Transverse colon (tissue), 4 donors: Measurements from ENCODE around the gene CLOCK. TPM values are rescaled to one million over a fixed set of nuclear protein-coding genes. Genes with fewer than 3 reads are reported as not detected.

ENCODE experiments used
- DNase-seq: peaks from one replicate; pipeline ENCODE4 v3.0.0-alpha.2; 2019
- H3K27ac ChIP-seq, 4 donors: fragments of 200-600 bp; sonication (generic); 2 replicates each; pipeline ENCODE4 v1.5.1; 2016 to 2018; ENCODE audit warnings: inconsistent platforms in 4 of 4
- H3K27me3 ChIP-seq: fragments of 200-600 bp; sonication (generic); 2 replicates; pipeline ENCODE4 v1.5.1; 2017; ENCODE audit warnings: inconsistent platforms
- H3K36me3 ChIP-seq, 4 donors: fragments of 200-600 bp; sonication (generic); 2 replicates each; pipeline ENCODE4 v1.5.1; 2017 to 2019; ENCODE audit warnings: inconsistent platforms in 4 of 4
- H3K4me1 ChIP-seq, 4 donors: fragments of 200-600 bp; sonication (generic); 2 replicates each; pipeline ENCODE4 v1.5.1; 2017 to 2020; ENCODE audit warnings: inconsistent platforms in 4 of 4
- H3K4me3 ChIP-seq, 4 donors: fragments of 200-600 bp; sonication (generic); 1 replicate in 1 of 4; 2 replicates in 3 of 4; pipeline versions ENCODE4 v1.5.1 to v1.6.1; 2017 to 2019; ENCODE audit warnings: inconsistent platforms in 4 of 4
- H3K9me3 ChIP-seq, 2 donors: fragments of 200-600 bp; sonication (generic); 2 replicates each; pipeline ENCODE4 v1.5.1; 2017 to 2019; ENCODE audit warnings: inconsistent platforms in 2 of 2
- CTCF ChIP-seq, 5 experiments: fragments of 200-600 bp in 3 of 5; fragments of 450-650 bp in 2 of 5; sonication (generic) in 3 of 5; IDR thresholded peaks; 1 replicate in 2 of 5; 2 replicates in 3 of 5; pipeline ENCODE4 v1.5.1; 2016 to 2017; ENCODE audit warnings: antibody characterized with exemption in 5 of 5, inconsistent platforms in 3 of 5, mild to moderate bottlenecking in 2 of 5, moderate library complexity in 1 of 5
- EP300 ChIP-seq: sonication (generic); formaldehyde crosslinking; IDR thresholded peaks from one replicate; pipeline ENCODE4 v1.6.1; 2017; ENCODE audit warnings: antibody characterized with exemption, low read depth
- POLR2A ChIP-seq: fragments of 450-650 bp; IDR thresholded peaks from one replicate; pipeline ENCODE4 v1.6.1; 2016; ENCODE audit warnings: antibody characterized with exemption, mild to moderate bottlenecking, moderate library complexity
- POLR2AphosphoS5 ChIP-seq, 3 donors: sonication (generic); formaldehyde crosslinking; IDR thresholded peaks; one replicate each; pipeline ENCODE4 v1.6.1; 2016; ENCODE audit warnings: antibody characterized with exemption in 3 of 3
- WGBS, 2 donors: methylation state at CpG; one replicate each; pipeline ENCODE4 v1.1.5; 2018; ENCODE audit warnings: low coverage in 1 of 2; 5-methylcytosine and 5-hydroxymethylcytosine counted together
- in situ Hi-C, 4 donors: fragments of 200-750 bp; cut with MboI; loops; one replicate each; pipeline versions ENCODE4 v1.15.0 to v1.15.1; 2017; ENCODE audit warnings: low sequenced_read_pairs in 3 of 4, low pct_ligation_motif_present in 1 of 4, low pct_unique_long_range_greater_than_20kb in 1 of 4
- intact Hi-C: fragments of 100-400 bp; cut with DNase I; formaldehyde crosslinking; loops from one replicate; pipeline ENCODE4 v1.15.1; 2023; ENCODE audit warnings: low total_unique reads
- total RNA-seq, 4 donors: library from RNA; depleted of rRNA; stranded (reverse); fragments of >200 nt; gene quantifications; one replicate each; pipeline ENCODE4 v1.1.0, GENCODE V29; 2016

CLOCK gene
- total RNA-seq, 4 donors from 2014 or later = 6.7 to 19.7 (median 16.9) TPM

GRCh38 chr4:55545641-55546505 lies 836 bp downstream of the CLOCK start:
- in situ Hi-C loops = loop anchor here in 1 of 4 donors (25.0 kb wide), 1 partner anchor 209 kb away; the partner anchor contains the start of gene SRD5A3
- intact Hi-C loops = loop anchor here (5.0 kb wide), 1 partner anchor 199 kb away; the partner anchor contains the start of gene SRD5A3
- Histone ChIP-seq H3K4me1 (peaks cover 0 to 29% (median 19%) of the 10 kb centered on the region in 4 donors), H3K9me3 (no peaks in the 10 kb centered on the region), H3K27ac (peak overlapping the region; percentile 97 to 100 (median 98)), H3K27me3 (no peaks in the 10 kb centered on the region), H3K4me3 (peak overlapping the region; percentile 72 to 97 (median 90)), H3K36me3 (no peaks in the 10 kb centered on the region)
- WGBS, 2 donors = 0% methylated on average over 71 of the region's 87 CpGs; no CpG with 5 or more reads in 1 of the 2 donors
- TF ChIP-seq POLR2A (peak; percentile 36), CTCF (IDR thresholded peaks at IDR 0.05) (no peak), EP300 (no peak), POLR2AphosphoS5 (IDR thresholded peaks at IDR 0.05) (peak in 2 of 3 donors; percentile 34 to 59)
- peak; percentile 80 for DNase-seq

- intact Hi-C loops (loop anchor here (5.0 kb wide), 1 partner anchor 198 kb away; the partner anchor contains the start of gene SRD5A3), in situ Hi-C loops (loop anchor here in 1 of 4 donors (25.0 kb wide), 1 partner anchor 208 kb away; the partner anchor contains the start of gene SRD5A3)
- Histone ChIP-seq H3K27ac (peak overlapping the region; percentile 97 to 100 (median 98)), H3K9me3 (no peaks in the 10 kb centered on the region), H3K4me3 (peak overlapping the region; percentile 72 to 97 (median 90)), H3K36me3 (no peaks in the 10 kb centered on the region), H3K4me1 (peaks cover 0 to 29% (median 19%) of the 10 kb centered on the region in 4 donors), H3K27me3 (no peaks in the 10 kb centered on the region)
- WGBS, 2 donors = 8 to 9% methylated on average over 4 to 6 of the region's 6 CpGs
- TF ChIP-seq POLR2AphosphoS5 (IDR thresholded peaks at IDR 0.05) = no peak
- TF ChIP-seq POLR2A = no peak
- no peak for TF ChIP-seq CTCF (IDR thresholded peaks at IDR 0.05)
- TF ChIP-seq EP300 = no peak
- DNase-seq = no peak
Observed at GRCh38 chr4:55545151-55545550, 1.6 kb downstream of the CLOCK start.

DNA sequence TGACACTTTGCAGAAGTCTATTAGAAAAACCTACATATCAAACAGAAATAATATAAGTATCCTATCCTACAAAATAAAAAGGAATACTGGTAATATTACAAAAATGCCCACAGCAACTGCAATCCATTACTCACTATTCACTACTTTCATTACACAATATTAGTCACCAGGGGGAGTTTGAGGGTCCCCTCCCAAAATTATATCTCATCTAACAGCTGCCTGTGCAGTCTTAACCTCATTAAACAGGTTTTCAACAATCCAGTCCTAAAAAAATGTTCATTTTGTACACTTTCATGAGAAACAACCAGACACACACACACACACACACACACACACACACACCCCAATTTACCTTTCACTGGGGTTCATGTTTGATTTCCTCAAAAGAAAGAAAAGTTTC lies 2.9 kb downstream of the CLOCK start:
- in situ Hi-C loops = loop anchor here in 1 of 4 donors (25.0 kb wide), 1 partner anchor 207 kb away; the partner anchor contains the start of gene SRD5A3
- no peak for DNase-seq
- Histone ChIP-seq H3K36me3 (no peaks in the 10 kb centered on the region), H3K4me1 (peaks cover 0 to 29% (median 19%) of the 10 kb centered on the region in 4 donors), H3K9me3 (no peaks in the 10 kb centered on the region), H3K27me3 (no peaks in the 10 kb centered on the region), H3K27ac (no peak overlapping the region), H3K4me3 (no peak overlapping the region)
- intact Hi-C loops = no loop called here
- no peak for TF ChIP-seq POLR2A
- no peak for TF ChIP-seq POLR2AphosphoS5 (IDR thresholded peaks at IDR 0.05)
- no peak for TF ChIP-seq EP300
- no peak for TF ChIP-seq CTCF (IDR thresholded peaks at IDR 0.05)

DNA sequence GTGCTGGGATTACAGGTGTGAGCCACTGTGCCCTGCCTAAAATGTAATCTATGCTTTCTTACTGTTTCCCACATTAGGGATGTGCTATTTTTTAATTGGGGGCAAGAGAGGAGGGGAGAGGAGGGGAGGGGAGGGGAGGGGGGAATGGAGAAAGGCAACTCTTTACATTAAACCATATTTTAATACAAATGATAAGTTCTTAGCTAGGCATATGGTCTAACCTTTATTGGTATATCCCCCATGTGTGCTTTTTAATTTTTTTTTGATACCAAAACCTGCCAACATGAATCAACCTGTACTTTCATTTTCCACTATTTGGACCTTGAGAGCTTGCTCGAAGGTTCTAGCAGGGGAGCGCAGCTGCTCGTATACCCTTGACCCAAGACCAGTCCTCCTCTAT lies 6.4 kb downstream of the CLOCK start:
- in situ Hi-C loops = loop anchor here in 1 of 4 donors (25.0 kb wide), 1 partner anchor 203 kb away; the partner anchor contains the start of gene SRD5A3
- no peaks in the 10 kb centered on the region for H3K36me3 ChIP-seq
- H3K27me3 ChIP-seq = no peaks in the 10 kb centered on the region
- intact Hi-C loops = no loop called here
- no peak for DNase-seq
- 96 to 100% methylated on average over 3 of the region's 3 CpGs for WGBS, 2 donors
- peaks cover 0 to 17% (median 11%) of the 10 kb centered on the region in 4 donors for H3K4me1 ChIP-seq
- no peak overlapping the region for H3K4me3 ChIP-seq
- TF ChIP-seq POLR2AphosphoS5 (IDR thresholded peaks at IDR 0.05) = no peak
- no peak for TF ChIP-seq POLR2A
- TF ChIP-seq CTCF (IDR thresholded peaks at IDR 0.05) = no peak
- no peak for TF ChIP-seq EP300
- no peaks in the 10 kb centered on the region for H3K9me3 ChIP-seq
- H3K27ac ChIP-seq = no peak overlapping the region
